ENCODE data around the gene ATG7. TPM values are rescaled to one million over a fixed set of nuclear protein-coding genes. Genes with fewer than 3 reads are reported as not detected.

ATG7 gene
- total RNA-seq, 1 experiment from 2014 or later = 36.0 TPM

GRCh38 chr3:11563159-11563864, 291.1 kb downstream of the ATG7 start:
- Histone ChIP-seq H3K27me3 (ENCODE audit: control insufficient read depth, insufficient read depth, low read length) (no peaks in the 10 kb centered on the region), H3K36me3 (ENCODE audit: control insufficient read depth, insufficient read depth, low read length) (no peaks in the 10 kb centered on the region; the same call in 1 of the 2 replicates), H3K4me3 (ENCODE audit: low read depth in 2 of 2, low read length in 2 of 2) (no peak overlapping the region), H3K27ac (ENCODE audit: low read length) (peak overlapping the region; percentile 96), H3K4me1 (ENCODE audit: control insufficient read depth, insufficient read depth, low read length) (peaks cover 66% of the 10 kb centered on the region), H3K9me3 (ENCODE audit: control insufficient read depth, insufficient read depth, low read depth, low read length) (no peaks in the 10 kb centered on the region)
- no TSS peak for BruUV-seq (replicated peaks)
- in situ Hi-C loops (cut with HindIII; ENCODE audit: low pct_unique_long_range_greater_than_20kb, low sequenced_read_pairs) = no loop called here
- ChIA-PET CTCF (no interaction called here), POLR2A (interaction anchor here (0.8 to 1.2 kb wide), 2 partner anchors 9 to 18 kb away, joined by 3 to 8 read pairs; no protein-coding TSS in a partner anchor)
- no peak for TF ChIP-seq TCF7L2 (IDR thresholded peaks at IDR 0.05; ENCODE audit: low read depth, low read length)
- TF ChIP-seq SIN3A (IDR thresholded peaks at IDR 0.05; ENCODE audit: borderline replicate concordance, insufficient read depth, low read depth, low read length) = no peak
- TF ChIP-seq REST (IDR thresholded peaks at IDR 0.05; ENCODE audit: insufficient read depth in 1 of 2, low read depth in 2 of 2, low read length in 1 of 2) = no peak
- TF ChIP-seq CTCF (IDR thresholded peaks at IDR 0.05) = no peak
- TF ChIP-seq POLR2AphosphoS5 (IDR thresholded peaks at IDR 0.05; ENCODE audit: low read depth, low read length) = no peak
- DNase-seq (ENCODE audit: low read depth, low spot score) (no peak), ATAC-seq (no peak)
- intact Hi-C loops (cut with micrococcal nuclease; ENCODE audit: unreplicated experiment) = no loop called here

- intact Hi-C loops (cut with micrococcal nuclease; ENCODE audit: unreplicated experiment) = no loop called here
- Histone ChIP-seq H3K27me3 (ENCODE audit: control insufficient read depth, insufficient read depth, low read length) (no peaks in the 10 kb centered on the region), H3K9me3 (ENCODE audit: control insufficient read depth, insufficient read depth, low read depth, low read length) (no peaks in the 10 kb centered on the region), H3K4me3 (ENCODE audit: low read depth in 2 of 2, low read length in 2 of 2) (no peak overlapping the region), H3K36me3 (ENCODE audit: control insufficient read depth, insufficient read depth, low read length) (no peaks in the 10 kb centered on the region; the same call in 1 of the 2 replicates), H3K4me1 (ENCODE audit: control insufficient read depth, insufficient read depth, low read length) (peaks cover 66% of the 10 kb centered on the region), H3K27ac (ENCODE audit: low read length) (peak overlapping the region; percentile 96)
- ChIA-PET POLR2A (interaction anchor here (1.2 kb wide), 1 partner anchor 17 kb away, joined by 8 read pairs; no protein-coding TSS in a partner anchor), CTCF (no interaction called here)
- ATAC-seq = no peak
- no peak for DNase-seq (ENCODE audit: low read depth, low spot score)
- TF ChIP-seq POLR2AphosphoS5 (IDR thresholded peaks at IDR 0.05; ENCODE audit: low read depth, low read length) = no peak
- no peak for TF ChIP-seq REST (IDR thresholded peaks at IDR 0.05; ENCODE audit: insufficient read depth in 1 of 2, low read depth in 2 of 2, low read length in 1 of 2)
- no peak for TF ChIP-seq TCF7L2 (IDR thresholded peaks at IDR 0.05; ENCODE audit: low read depth, low read length)
- no peak for TF ChIP-seq CTCF (IDR thresholded peaks at IDR 0.05)
- TF ChIP-seq SIN3A (IDR thresholded peaks at IDR 0.05; ENCODE audit: borderline replicate concordance, insufficient read depth, low read depth, low read length) = no peak
- in situ Hi-C loops (cut with HindIII; ENCODE audit: low pct_unique_long_range_greater_than_20kb, low sequenced_read_pairs) = no loop called here
- no TSS peak for BruUV-seq (replicated peaks)
These were observed 291.6 kb downstream of the ATG7 start for GRCh38 chr3:11563865-11564185.
